GM23338 (cell line): ENCODE measurements around the gene SCN11A. TPM values are rescaled to one million over a fixed set of nuclear protein-coding genes. Genes with fewer than 3 reads are reported as not detected.
"Not testable (repeated sequence)": the region's sequence is repeated elsewhere in the genome, so short reads cannot be mapped to it uniquely, and the experiment has no call there.

ENCODE experiments used
- ATAC-seq: fragments of 200-7000 bp; cut with Tn5 transposase; 3 replicates; pipeline ENCODE4 v1.9.1; 2020
- DNase-seq: peaks from one replicate; pipeline ENCODE4 v3.0.0-alpha.2; 2015; ENCODE audit warnings: low spot score
- H2AFZ ChIP-seq: fragments of 200-600 bp; sonication (generic); 2 replicates; pipeline ENCODE4 v1.8.0; 2016; ENCODE audit warnings: antibody characterized with exemption, mild to moderate bottlenecking, moderate library complexity
- H3F3A ChIP-seq: fragments of 200-600 bp; sonication (generic); replicated peaks from 2 replicates; pipeline ENCODE4 v1.8.0; 2017; ENCODE audit warnings: antibody characterized with exemption, mixed run types, low read depth
- H3K27ac ChIP-seq: fragments of 200-600 bp; sonication (generic); 2 replicates; pipeline ENCODE4 v1.6.1; 2016; ENCODE audit warnings: low read depth
- H3K27me3 ChIP-seq: fragments of 200-600 bp; sonication (generic); 2 replicates; pipeline ENCODE4 v1.8.0; 2016; ENCODE audit warnings: mild to moderate bottlenecking, mixed run types, moderate library complexity; ENCODE audit not compliant: insufficient read depth
- H3K36me3 ChIP-seq: fragments of 200-600 bp; sonication (generic); 2 replicates; pipeline ENCODE4 v1.8.0; 2016; ENCODE audit warnings: mild to moderate bottlenecking; ENCODE audit not compliant: insufficient read depth
- H3K4me1 ChIP-seq: fragments of 200-600 bp; sonication (generic); 2 replicates; pipeline ENCODE4 v1.8.0; 2016; ENCODE audit warnings: mild to moderate bottlenecking, moderate library complexity; ENCODE audit not compliant: insufficient read depth
- H3K4me2 ChIP-seq: fragments of 200-600 bp; sonication (generic); 2 replicates; pipeline ENCODE4 v1.7.1; 2017; ENCODE audit warnings: mixed run types
- H3K4me3 ChIP-seq: fragments of 200-600 bp; sonication (generic); 2 replicates; pipeline ENCODE4 v1.6.1; 2016; ENCODE audit warnings: mixed run types
- H3K79me2 ChIP-seq: fragments of 200-600 bp; sonication (generic); replicated peaks from 2 replicates; pipeline ENCODE4 v1.8.0; 2017; ENCODE audit warnings: mild to moderate bottlenecking; ENCODE audit not compliant: insufficient read depth
- H3K9me2 ChIP-seq: fragments of 200-600 bp; sonication (generic); 2 replicates; pipeline ENCODE4 v1.8.0; 2017; ENCODE audit not compliant: insufficient read depth
- H4K20me1 ChIP-seq: fragments of 200-600 bp; sonication (generic); replicated peaks from 2 replicates; pipeline ENCODE4 v1.8.0; 2017; ENCODE audit warnings: mild to moderate bottlenecking; ENCODE audit not compliant: insufficient read depth
- H3K27ac Mint-ChIP-seq: 2 replicates; pipeline ENCODE4 v1.8.0; 2020; ENCODE audit warnings: inconsistent platforms, mild to moderate bottlenecking, moderate library complexity, mixed read lengths
- H3K27me3 Mint-ChIP-seq: 3 replicates; pipeline ENCODE4 v1.8.0; 2022; ENCODE audit warnings: low read depth, mild to moderate bottlenecking, moderate library complexity, mixed read lengths, inconsistent platforms; ENCODE audit not compliant: insufficient read depth, poor library complexity
- H3K36me3 Mint-ChIP-seq: 3 replicates; pipeline ENCODE4 v1.8.0; 2021; ENCODE audit warnings: low read depth, mild to moderate bottlenecking, inconsistent platforms, moderate library complexity, mixed read lengths
- H3K4me1 Mint-ChIP-seq: 3 replicates; pipeline ENCODE4 v1.8.0; 2020; ENCODE audit warnings: mild to moderate bottlenecking, inconsistent platforms, mixed read lengths
- H3K4me3 Mint-ChIP-seq: 3 replicates; pipeline ENCODE4 v1.8.0; 2021; ENCODE audit warnings: moderate library complexity, mild to moderate bottlenecking, inconsistent platforms, mixed read lengths
- H3K9me3 Mint-ChIP-seq: 3 replicates; pipeline ENCODE4 v1.8.0; 2020; ENCODE audit warnings: moderate library complexity, mild to moderate bottlenecking, inconsistent platforms, mixed read lengths
- CREB1 ChIP-seq: fragments of 250-450 bp; sonication (Bioruptor Pico); IDR thresholded peaks from 2 replicates; pipeline ENCODE4 v1.5.0; 2020; ENCODE audit warnings: low read depth, mild to moderate bottlenecking, moderate library complexity
- ETS1 ChIP-seq: IDR thresholded peaks from 2 replicates; pipeline ENCODE4 v1.6.1; 2016; ENCODE audit warnings: antibody characterized with exemption
- EZH2phosphoT487 ChIP-seq: fragments of 200-600 bp; sonication (generic); IDR thresholded peaks from one replicate; pipeline ENCODE4 v1.8.1; 2018; ENCODE audit warnings: antibody characterized with exemption; ENCODE audit not compliant: unreplicated experiment
- JUNB ChIP-seq: IDR thresholded peaks from one replicate; pipeline ENCODE4 v1.6.1; 2016; ENCODE audit warnings: antibody characterized with exemption; ENCODE audit not compliant: unreplicated experiment
- NANOG ChIP-seq: IDR thresholded peaks from 2 replicates; pipeline ENCODE4 v1.6.1; 2016; ENCODE audit warnings: antibody characterized with exemption, borderline replicate concordance
- STAT1 ChIP-seq: IDR thresholded peaks from one replicate; pipeline ENCODE4 v1.6.1; 2016; ENCODE audit warnings: antibody characterized with exemption; ENCODE audit not compliant: unreplicated experiment
- ZNF462 ChIP-seq: fragments of 250-450 bp; sonication (Bioruptor Pico); IDR thresholded peaks from 2 replicates; pipeline ENCODE4 v1.5.0; 2020; ENCODE audit warnings: mild to moderate bottlenecking, moderate library complexity
- polyA plus RNA-seq: library from polyadenylated mRNA; unstranded; fragments of >200 nt; fragmentation: Nextera tagmentation; extraction: Ambion mirVana; gene quantifications from 2 replicates; pipeline ENCODE4 v1.2.1, GENCODE V29; 2016
- total RNA-seq: library from RNA; depleted of rRNA; stranded (reverse); fragments of >200 nt; shearing (Covaris generic); gene quantifications from 2 replicates; pipeline ENCODE4 v1.2.3, GENCODE V29; 2014

SCN11A gene
- total and polyA plus RNA-seq, 2 experiments from 2014 or later, result 0.05 to 0.14 TPM

DNA sequence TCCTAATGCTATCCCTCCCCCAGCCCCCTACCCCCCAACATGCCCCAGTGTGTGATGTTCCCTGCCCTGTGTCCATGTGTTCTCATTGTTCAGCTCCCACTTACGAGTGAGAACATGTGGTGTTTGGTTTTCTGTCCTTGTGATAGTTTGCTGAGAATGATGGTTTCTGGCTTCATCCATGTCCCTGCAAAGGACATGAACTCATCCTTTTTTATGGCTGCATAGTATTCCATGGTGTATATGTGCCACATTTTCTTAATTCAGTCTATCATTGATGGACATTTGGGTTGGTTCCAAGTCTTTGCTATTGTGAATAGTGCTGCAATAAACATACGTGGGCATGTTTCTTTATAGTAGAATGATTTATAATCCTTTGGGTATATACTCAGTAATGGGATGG is 9.5 kb upstream of the SCN11A start:
- not testable (repeated sequence) for H3K4me2 ChIP-seq, H2AFZ ChIP-seq, H3K4me1 ChIP-seq, ATAC-seq, H3K4me3 Mint-ChIP-seq, H3K27ac ChIP-seq, H3K4me3 ChIP-seq, H3K4me1 Mint-ChIP-seq, H3K27ac Mint-ChIP-seq, H3K27me3 ChIP-seq, H3K9me2 ChIP-seq, H3K36me3 Mint-ChIP-seq, H3F3A ChIP-seq, DNase-seq, H3K36me3 ChIP-seq, H3K27me3 Mint-ChIP-seq, H3K9me3 Mint-ChIP-seq
- Histone ChIP-seq H3K79me2 (peaks cover 91% of the 10 kb centered on the region), H4K20me1 (peaks cover 21% of the 10 kb centered on the region; the same call in 1 of the 2 replicates)

DNA sequence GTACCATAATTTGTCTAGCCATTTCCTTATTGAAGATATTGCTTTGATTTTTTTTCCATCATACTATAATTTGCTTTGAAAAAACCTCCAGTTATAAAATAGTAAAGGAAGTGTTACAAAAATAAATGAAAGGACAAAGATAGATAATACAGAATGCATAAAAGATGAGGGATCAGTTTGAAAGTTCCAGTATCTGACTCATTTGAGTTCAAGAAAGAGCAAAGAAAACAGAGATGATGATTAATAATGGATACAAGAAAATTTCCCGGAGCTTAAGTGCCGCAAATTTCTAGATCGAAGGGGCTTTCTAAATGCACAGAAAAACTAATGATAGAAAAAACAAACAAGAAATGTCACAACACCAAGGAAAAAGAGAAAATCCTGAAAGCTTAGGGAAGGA is 4.4 kb upstream of the SCN11A start:
- H3K4me1 Mint-ChIP-seq, result peaks cover 8% of the 10 kb centered on the region; the same call in 1 of the 3 replicates
- TF ChIP-seq NANOG, result no peak
- TF ChIP-seq JUNB, result no peak
- no peak for TF ChIP-seq EZH2phosphoT487
- TF ChIP-seq STAT1, result no peak
- no peak for TF ChIP-seq CREB1 (CRISPR knock-in tag)
- no peak for TF ChIP-seq ZNF462
- TF ChIP-seq ETS1, result no peak
- Histone ChIP-seq H3K27ac (no peak overlapping the region), H2AFZ (no peak overlapping the region), H3F3A (no peaks in the 10 kb centered on the region), H3K4me1 (no peaks in the 10 kb centered on the region), H3K9me2 (no peaks in the 10 kb centered on the region), H3K4me2 (no peak overlapping the region), H3K27me3 (no peaks in the 10 kb centered on the region), H4K20me1 (peaks cover 23% of the 10 kb centered on the region; the same call in 1 of the 2 replicates), H3K36me3 (no peaks in the 10 kb centered on the region), H3K79me2 (peaks cover 88% of the 10 kb centered on the region), H3K4me3 (no peak overlapping the region)
- no peaks in the 10 kb centered on the region; the same call in 2 of the 3 replicates for H3K9me3 Mint-ChIP-seq
- H3K27me3 Mint-ChIP-seq, result peaks cover 1% of the 10 kb centered on the region
- peaks cover under 1% of the 10 kb centered on the region; the same call in 2 of the 3 replicates for H3K36me3 Mint-ChIP-seq
- H3K4me3 Mint-ChIP-seq, result no peak overlapping the region
- DNase-seq (no peak), ATAC-seq (no peak)
- H3K27ac Mint-ChIP-seq, result no peak overlapping the region
